ENCODE results near the gene WDR17.

WDR17 gene

GRCh38 chr4:176090115-176090514 is 24.5 kb downstream of the WDR17 start:
- no peak for DNase-seq (ENCODE audit: low read depth)

- DNase-seq (ENCODE audit: low read depth) = no peak
These were observed 33.7 kb downstream of the WDR17 start for GRCh38 chr4:176099314-176099713.

- no peak for DNase-seq (ENCODE audit: low read depth)
These were observed 36.9 kb downstream of the WDR17 start for GRCh38 chr4:176102414-176103063.

- no peak for DNase-seq (ENCODE audit: low read depth)
These were observed 42.1 kb downstream of the WDR17 start for GRCh38 chr4:176107695-176108094.

- peak; percentile 2 for DNase-seq (ENCODE audit: low read depth)
These were observed 58.2 kb downstream of the WDR17 start for GRCh38 chr4:176123710-176124407.

- DNase-seq (ENCODE audit: low read depth) = no peak
These were observed 59.4 kb downstream of the WDR17 start for GRCh38 chr4:176125063-176125462.

GRCh38 chr4:176134670-176135069 is 69.0 kb downstream of the WDR17 start:
- DNase-seq (ENCODE audit: low read depth) = no peak

GRCh38 chr4:176137631-176138030 is 72.0 kb downstream of the WDR17 start:
- DNase-seq (ENCODE audit: low read depth) = peak; percentile 46

- no peak for DNase-seq (ENCODE audit: low read depth)
These were observed 73.9 kb downstream of the WDR17 start for GRCh38 chr4:176139518-176139917.

GRCh38 chr4:176142253-176142652 is 76.6 kb downstream of the WDR17 start:
- no peak for DNase-seq (ENCODE audit: low read depth)

- DNase-seq (ENCODE audit: low read depth) = no peak
These were observed 84.2 kb downstream of the WDR17 start for GRCh38 chr4:176149680-176150355.

GRCh38 chr4:176150356-176150682 is 84.7 kb downstream of the WDR17 start:
- DNase-seq (ENCODE audit: low read depth) = no peak

GRCh38 chr4:176150704-176151103 is 85.1 kb downstream of the WDR17 start:
- no peak for DNase-seq (ENCODE audit: low read depth)

GRCh38 chr4:176153124-176153523 is 87.5 kb downstream of the WDR17 start:
- DNase-seq (ENCODE audit: low read depth) = no peak

GRCh38 chr4:176156656-176157055 is 91.0 kb downstream of the WDR17 start:
- DNase-seq (ENCODE audit: low read depth) = no peak

GRCh38 chr4:176163041-176163440 is 97.4 kb downstream of the WDR17 start:
- DNase-seq (ENCODE audit: low read depth) = no peak

- DNase-seq (ENCODE audit: low read depth) = no peak
These were observed 119.4 kb downstream of the WDR17 start for GRCh38 chr4:176185051-176185450.

- DNase-seq (ENCODE audit: low read depth) = no peak
These were observed 120.4 kb downstream of the WDR17 start for GRCh38 chr4:176186067-176186466.

GRCh38 chr4:176186671-176187395 is 121.2 kb downstream of the WDR17 start:
- DNase-seq (ENCODE audit: low read depth) = no peak

- DNase-seq (ENCODE audit: low read depth) = no peak
These were observed 122.0 kb downstream of the WDR17 start for GRCh38 chr4:176187624-176188023.

GRCh38 chr4:176188654-176189053 is 123.0 kb downstream of the WDR17 start:
- DNase-seq (ENCODE audit: low read depth) = no peak

- DNase-seq (ENCODE audit: low read depth) = no peak
These were observed 124.5 kb downstream of the WDR17 start for GRCh38 chr4:176189891-176190795.

All from HS-5 (cell line).